ENCODE data around the gene GSTO1. TPM values are rescaled to one million over a fixed set of nuclear protein-coding genes. Genes with fewer than 3 reads are reported as not detected.

GSTO1 gene
- total and polyA plus RNA-seq, 2 donors (not counting 1 experiment from before 2014, with no cell fraction given): 151 to 249 TPM

DNA sequence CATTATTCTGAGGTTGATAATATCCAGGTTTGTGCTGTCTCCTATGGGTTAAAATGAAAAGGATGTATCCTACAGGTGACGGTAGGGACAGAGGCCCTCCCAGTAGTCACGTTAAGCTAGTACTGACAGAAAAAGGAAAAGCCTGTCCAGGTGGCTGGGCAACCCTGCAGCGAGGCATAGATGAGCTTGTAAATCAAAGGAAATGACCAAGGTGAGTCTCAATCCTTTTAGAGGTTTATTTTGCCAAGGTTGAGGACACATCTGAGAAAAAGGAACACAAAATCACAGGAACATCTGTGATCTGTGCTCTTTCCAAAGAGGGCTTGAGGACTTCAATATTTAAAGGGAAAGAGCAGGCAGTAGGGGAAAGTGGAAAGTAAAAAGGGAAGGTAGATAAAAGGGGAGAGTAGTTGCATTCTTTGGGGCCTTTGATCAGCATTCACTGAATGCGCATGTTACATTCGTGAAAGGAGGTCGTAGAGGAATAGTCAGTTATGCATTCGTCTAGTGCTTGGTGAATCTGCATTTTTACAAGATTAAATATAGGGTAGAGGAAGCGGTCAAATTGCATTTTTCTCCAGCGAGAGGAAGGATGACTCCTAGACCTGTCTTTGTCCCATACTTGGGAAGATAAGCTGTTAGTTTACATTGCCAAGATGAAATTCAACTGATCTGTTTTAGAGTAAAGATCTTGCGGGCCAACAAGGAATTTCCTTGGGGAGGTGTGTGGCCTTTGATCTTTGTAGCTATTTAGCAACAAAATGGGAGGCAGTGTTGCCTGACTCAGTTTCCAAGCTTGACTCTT lies 884 bp upstream of the GSTO1 start:
- Histone ChIP-seq H3K4me2 (ENCODE audit: extremely low read depth, insufficient read depth, low read length) (peak overlapping the region; percentile 86), H4K20me1 (ENCODE audit: control insufficient read depth, extremely low read depth, insufficient read depth, low read length) (no peaks in the 10 kb centered on the region), H3K27me3 (ENCODE audit: control insufficient read depth, insufficient read depth, low read length) (no peaks in the 10 kb centered on the region), H3K4me1 (ENCODE audit: control insufficient read depth, extremely low read depth, insufficient read depth, low read length) (peaks cover 5% of the 10 kb centered on the region), H3K79me2 (ENCODE audit: control insufficient read depth, insufficient read depth, low read length) (peaks cover 42% of the 10 kb centered on the region), H3K9me3 (ENCODE audit: control insufficient read depth, insufficient read depth, low read depth, low read length) (no peaks in the 10 kb centered on the region), H3K27ac (ENCODE audit: insufficient read depth, low read length) (peak overlapping the region; percentile 96), H2AFZ (ENCODE audit: low read length) (peak overlapping the region; percentile 92), H3K9ac (ENCODE audit: insufficient read depth, low read length) (peak overlapping the region; percentile 96), H3K4me3 (replicated peaks in 1 of 4; ENCODE audit: control extremely low read depth in 1 of 4, insufficient read depth in 1 of 4, low read depth in 3 of 4, low read length in 4 of 4) (peak overlapping the region; percentile 73 to 91 (median 86)), H3K36me3 (ENCODE audit: control insufficient read depth, insufficient read depth, low read length) (peaks cover 4% of the 10 kb centered on the region)
- DNase-seq (ENCODE audit: low read depth in 2 of 2): peak in 1 of 2 donors; percentile 12
- no peak for TF ChIP-seq EZH2 (IDR thresholded peaks at IDR 0.05; ENCODE audit: low read length, missing control alignments)
- TF ChIP-seq, protein P1, sequence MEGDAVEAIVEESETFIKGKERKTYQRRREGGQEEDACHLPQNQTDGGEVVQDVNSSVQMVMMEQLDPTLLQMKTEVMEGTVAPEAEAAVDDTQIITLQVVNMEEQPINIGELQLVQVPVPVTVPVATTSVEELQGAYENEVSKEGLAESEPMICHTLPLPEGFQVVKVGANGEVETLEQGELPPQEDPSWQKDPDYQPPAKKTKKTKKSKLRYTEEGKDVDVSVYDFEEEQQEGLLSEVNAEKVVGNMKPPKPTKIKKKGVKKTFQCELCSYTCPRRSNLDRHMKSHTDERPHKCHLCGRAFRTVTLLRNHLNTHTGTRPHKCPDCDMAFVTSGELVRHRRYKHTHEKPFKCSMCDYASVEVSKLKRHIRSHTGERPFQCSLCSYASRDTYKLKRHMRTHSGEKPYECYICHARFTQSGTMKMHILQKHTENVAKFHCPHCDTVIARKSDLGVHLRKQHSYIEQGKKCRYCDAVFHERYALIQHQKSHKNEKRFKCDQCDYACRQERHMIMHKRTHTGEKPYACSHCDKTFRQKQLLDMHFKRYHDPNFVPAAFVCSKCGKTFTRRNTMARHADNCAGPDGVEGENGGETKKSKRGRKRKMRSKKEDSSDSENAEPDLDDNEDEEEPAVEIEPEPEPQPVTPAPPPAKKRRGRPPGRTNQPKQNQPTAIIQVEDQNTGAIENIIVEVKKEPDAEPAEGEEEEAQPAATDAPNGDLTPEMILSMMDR (conservative IDR thresholded peaks at IDR 0.05 in 1 of 2, IDR thresholded peaks at IDR 0.05 in 1 of 2; ENCODE audit: low read depth in 1 of 2, low read length in 2 of 2): no peak

DNA sequence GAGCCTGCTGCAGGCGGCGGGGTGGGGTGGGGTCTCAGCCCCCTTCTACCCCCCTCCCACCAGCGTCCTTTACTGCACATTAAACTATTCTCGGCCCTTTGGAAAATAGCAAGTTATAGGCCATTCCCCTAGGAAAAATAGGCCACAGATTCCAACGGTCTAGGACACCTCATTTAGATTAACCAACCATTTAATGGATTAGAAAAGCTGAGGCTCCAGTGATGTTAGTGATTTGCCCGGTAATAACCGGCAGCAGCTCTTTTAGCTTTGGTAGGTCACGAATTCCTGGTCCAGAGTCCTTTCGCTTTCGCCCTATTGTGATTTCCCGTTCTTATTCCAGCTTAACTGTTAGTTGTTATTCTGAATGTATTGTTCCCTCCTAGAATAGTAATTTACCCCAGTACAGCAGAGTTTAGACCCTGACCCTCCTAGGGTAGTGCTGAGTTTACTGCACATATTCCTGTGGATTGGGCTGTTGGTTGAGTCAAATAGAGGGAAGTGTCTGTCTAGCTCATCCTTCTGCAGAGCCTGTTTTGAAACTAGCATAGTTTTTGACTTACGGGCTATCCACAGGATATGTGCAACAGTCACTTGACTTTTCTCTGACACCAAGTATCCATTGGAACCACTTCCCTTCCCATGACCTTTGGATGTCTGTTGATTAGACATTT lies 754 bp downstream of the GSTO1 start:
- peaks cover 44% of the 10 kb centered on the region for H3K79me2 ChIP-seq (ENCODE audit: control insufficient read depth, insufficient read depth, low read length)
- peak overlapping the region; percentile 91 for H3K4me2 ChIP-seq (ENCODE audit: extremely low read depth, insufficient read depth, low read length)
- peaks cover 6% of the 10 kb centered on the region for H3K36me3 ChIP-seq (ENCODE audit: control insufficient read depth, insufficient read depth, low read length)

More for the DNA sequence above, 754 bp downstream of the GSTO1 start:
- TF ChIP-seq, protein P1 (conservative IDR thresholded peaks at IDR 0.05 in 1 of 2, IDR thresholded peaks at IDR 0.05 in 1 of 2; ENCODE audit: low read depth in 1 of 2, low read length in 2 of 2): no peak
- TF ChIP-seq EZH2 (IDR thresholded peaks at IDR 0.05; ENCODE audit: low read length, missing control alignments): no peak
- no peak overlapping the region for H2AFZ ChIP-seq (ENCODE audit: low read length)
- H3K4me3 ChIP-seq (replicated peaks in 1 of 4; ENCODE audit: control extremely low read depth in 1 of 4, insufficient read depth in 1 of 4, low read depth in 3 of 4, low read length in 4 of 4): peak overlapping the region; percentile 73 to 91 (median 86)
- peak overlapping the region; percentile 96 for H3K9ac ChIP-seq (ENCODE audit: insufficient read depth, low read length)
- DNase-seq (ENCODE audit: low read depth in 2 of 2): peak; percentile 72 to 82
- H3K27ac ChIP-seq (ENCODE audit: insufficient read depth, low read length): peak overlapping the region; percentile 96
- H3K4me1 ChIP-seq (ENCODE audit: control insufficient read depth, extremely low read depth, insufficient read depth, low read length): peaks cover 10% of the 10 kb centered on the region
- peaks cover under 1% of the 10 kb centered on the region for H4K20me1 ChIP-seq (ENCODE audit: control insufficient read depth, extremely low read depth, insufficient read depth, low read length)
- no peaks in the 10 kb centered on the region for H3K9me3 ChIP-seq (ENCODE audit: control insufficient read depth, insufficient read depth, low read depth, low read length)
- H3K27me3 ChIP-seq (ENCODE audit: control insufficient read depth, insufficient read depth, low read length): no peaks in the 10 kb centered on the region
